Measurements from ENCODE around the gene ABI1. TPM values are rescaled to one million over a fixed set of nuclear protein-coding genes. Genes with fewer than 3 reads are reported as not detected.

The ABI1 gene
- total and polyA plus RNA-seq, 3 donors from 2014 or later = 34.6 to 67.6 (median 48.0) TPM

- TF ChIP-seq POLR2A (IDR thresholded peaks at IDR 0.05) = no peak
- TF ChIP-seq CTCF (IDR thresholded peaks at IDR 0.05) = no peak
- no peaks in the 10 kb centered on the region for H3K4me1 ChIP-seq
- H3K36me3 ChIP-seq (ENCODE audit: low read depth, missing control alignments) = no peaks in the 10 kb centered on the region
- no peak overlapping the region for H3K4me3 ChIP-seq
- no peaks in the 10 kb centered on the region for H3K9me3 ChIP-seq
- 74 to 75% methylated on average over 4 of the region's 4 CpGs for WGBS, 2 donors
- no peak overlapping the region for H3K27ac ChIP-seq
- intact Hi-C loops (cut with DNase I; ENCODE audit: low total_unique reads) = no loop called here
- no peak for DNase-seq
- H3K27me3 ChIP-seq = no peaks in the 10 kb centered on the region
Measured at GRCh38 chr10:26807532-26807931, 53.2 kb downstream of the ABI1 start.

GRCh38 chr10:26806557-26806956 is 54.2 kb downstream of the ABI1 start:
- 60 to 93% methylated on average over 1 of the region's 1 CpG for WGBS, 2 donors
- Histone ChIP-seq H3K4me3 (no peak overlapping the region), H3K27ac (no peak overlapping the region), H3K9me3 (no peaks in the 10 kb centered on the region), H3K4me1 (no peaks in the 10 kb centered on the region), H3K36me3 (ENCODE audit: low read depth, missing control alignments) (no peaks in the 10 kb centered on the region), H3K27me3 (no peaks in the 10 kb centered on the region)
- TF ChIP-seq CTCF (IDR thresholded peaks at IDR 0.05) (no peak), POLR2A (IDR thresholded peaks at IDR 0.05) (no peak)
- intact Hi-C loops (cut with DNase I; ENCODE audit: low total_unique reads) = no loop called here
- no peak for DNase-seq

GRCh38 chr10:26805567-26806245 is 55.1 kb downstream of the ABI1 start:
- intact Hi-C loops (cut with DNase I; ENCODE audit: low total_unique reads) = no loop called here

GRCh38 chr10:26804418-26805393 is 56.1 kb downstream of the ABI1 start:
- Histone ChIP-seq H3K4me3 (no peak overlapping the region), H3K27ac (no peak overlapping the region), H3K36me3 (ENCODE audit: low read depth, missing control alignments) (no peaks in the 10 kb centered on the region), H3K9me3 (no peaks in the 10 kb centered on the region), H3K27me3 (no peaks in the 10 kb centered on the region), H3K4me1 (no peaks in the 10 kb centered on the region)
- TF ChIP-seq CTCF (IDR thresholded peaks at IDR 0.05) (no peak), POLR2A (IDR thresholded peaks at IDR 0.05) (no peak)
- intact Hi-C loops (cut with DNase I; ENCODE audit: low total_unique reads) = no loop called here
- no peak for DNase-seq
- 46 to 73% methylated on average over 4 of the region's 4 CpGs for WGBS, 2 donors

More at GRCh38 chr10:26805567-26806245, 55.1 kb downstream of the ABI1 start:
- Histone ChIP-seq H3K9me3 (no peaks in the 10 kb centered on the region), H3K27ac (no peak overlapping the region), H3K4me1 (no peaks in the 10 kb centered on the region), H3K27me3 (no peaks in the 10 kb centered on the region), H3K36me3 (ENCODE audit: low read depth, missing control alignments) (no peaks in the 10 kb centered on the region), H3K4me3 (no peak overlapping the region)
- no peak for DNase-seq
- no peak for TF ChIP-seq POLR2A (IDR thresholded peaks at IDR 0.05)
- no peak for TF ChIP-seq CTCF (IDR thresholded peaks at IDR 0.05)
- WGBS, 2 donors = 58 to 63% methylated on average over 2 of the region's 2 CpGs

All from testis (tissue), 3 donors.